Measurements from ENCODE around the gene MVD. TPM values are rescaled to one million over a fixed set of nuclear protein-coding genes. Genes with fewer than 3 reads are reported as not detected.

Gene MVD
- total RNA-seq, 1 donor from 2014 or later = 64.0 TPM

DNA sequence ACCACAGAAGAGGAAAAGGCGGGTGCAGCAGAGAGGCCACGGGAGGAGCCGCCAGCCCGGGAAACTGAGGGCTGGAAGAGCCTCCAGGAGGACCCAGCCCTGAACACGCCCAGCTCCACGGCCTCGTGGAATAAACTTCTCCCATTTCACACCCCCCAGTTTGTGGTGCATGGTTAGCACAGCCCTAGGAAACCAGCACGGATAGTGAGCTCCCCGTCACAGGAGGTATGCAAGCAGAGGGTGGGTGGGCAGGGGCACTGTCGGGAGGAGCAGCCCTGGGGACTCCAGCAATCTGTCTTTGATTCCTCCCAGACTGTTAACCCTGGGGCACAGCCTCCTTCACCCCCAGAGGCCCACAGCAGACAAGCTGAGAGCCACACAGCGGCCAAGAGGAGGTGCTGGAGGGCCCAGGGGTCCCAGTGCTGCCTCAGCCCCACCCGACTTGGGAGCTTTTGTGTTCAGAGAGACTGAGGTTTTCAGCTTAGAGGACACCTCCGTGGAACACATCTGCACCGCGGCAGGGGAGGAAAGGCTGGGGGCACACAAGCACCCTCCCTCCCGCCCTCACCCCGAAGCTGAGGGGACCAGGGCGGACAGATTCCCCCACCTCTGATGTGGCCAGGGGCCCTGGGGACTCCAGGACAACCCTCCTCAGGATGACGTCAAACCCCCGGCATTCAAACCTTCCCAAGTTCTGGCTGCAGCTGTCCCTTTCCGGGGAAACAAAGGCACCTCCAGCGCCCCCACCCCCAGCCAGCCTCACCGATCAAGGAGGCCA, 26.2 kb downstream of the MVD start:
- no peak for DNase-seq (ENCODE audit: low spot score in 2 of 2, unreplicated experiment in 2 of 2)
- Mint-ChIP-seq H3K36me3 (peaks cover 3% of the 10 kb centered on the region), H3K4me3 (no peak overlapping the region), H3K27me3 (ENCODE audit: low read depth) (peaks cover 54% of the 10 kb centered on the region), H3K4me1 (peaks cover 3% of the 10 kb centered on the region), H3K9me3 (no peaks in the 10 kb centered on the region), H3K27ac (no peak overlapping the region)
- TF ChIP-seq, protein P1, sequence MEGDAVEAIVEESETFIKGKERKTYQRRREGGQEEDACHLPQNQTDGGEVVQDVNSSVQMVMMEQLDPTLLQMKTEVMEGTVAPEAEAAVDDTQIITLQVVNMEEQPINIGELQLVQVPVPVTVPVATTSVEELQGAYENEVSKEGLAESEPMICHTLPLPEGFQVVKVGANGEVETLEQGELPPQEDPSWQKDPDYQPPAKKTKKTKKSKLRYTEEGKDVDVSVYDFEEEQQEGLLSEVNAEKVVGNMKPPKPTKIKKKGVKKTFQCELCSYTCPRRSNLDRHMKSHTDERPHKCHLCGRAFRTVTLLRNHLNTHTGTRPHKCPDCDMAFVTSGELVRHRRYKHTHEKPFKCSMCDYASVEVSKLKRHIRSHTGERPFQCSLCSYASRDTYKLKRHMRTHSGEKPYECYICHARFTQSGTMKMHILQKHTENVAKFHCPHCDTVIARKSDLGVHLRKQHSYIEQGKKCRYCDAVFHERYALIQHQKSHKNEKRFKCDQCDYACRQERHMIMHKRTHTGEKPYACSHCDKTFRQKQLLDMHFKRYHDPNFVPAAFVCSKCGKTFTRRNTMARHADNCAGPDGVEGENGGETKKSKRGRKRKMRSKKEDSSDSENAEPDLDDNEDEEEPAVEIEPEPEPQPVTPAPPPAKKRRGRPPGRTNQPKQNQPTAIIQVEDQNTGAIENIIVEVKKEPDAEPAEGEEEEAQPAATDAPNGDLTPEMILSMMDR (IDR thresholded peaks at IDR 0.05; ENCODE audit: unreplicated experiment) = no peak

DNA sequence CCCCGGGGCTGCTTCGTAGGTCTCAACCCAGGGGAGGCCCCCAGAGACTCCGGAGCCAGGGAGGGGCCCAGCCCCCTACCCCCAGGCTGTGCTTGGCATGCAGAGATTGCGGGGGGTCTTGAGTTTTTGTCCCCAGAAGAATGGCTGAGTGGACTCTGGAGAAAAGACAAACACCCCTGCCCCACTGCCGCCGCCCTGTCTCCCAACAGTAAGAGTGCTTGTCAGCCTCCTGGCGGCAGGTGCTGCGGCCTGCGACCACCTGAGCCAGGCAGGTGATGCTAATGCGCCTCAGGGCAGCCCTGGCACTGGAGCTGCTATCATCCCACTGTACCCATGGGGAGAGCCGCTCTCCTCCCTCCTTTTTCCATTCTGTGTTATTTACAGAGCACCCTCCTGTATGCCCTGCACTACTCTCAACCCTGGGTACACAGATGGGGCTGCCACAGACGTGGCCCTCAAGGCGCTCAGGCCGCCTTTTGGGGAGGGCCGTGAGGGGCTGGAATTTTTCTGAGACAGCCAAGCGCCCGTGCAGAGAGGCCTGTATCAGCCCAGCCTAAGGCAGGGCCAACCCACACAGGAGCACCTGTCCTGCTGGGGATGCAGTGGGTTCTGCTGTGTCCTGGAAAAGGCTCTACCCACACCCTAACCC, 27.1 kb downstream of the MVD start:
- no peaks in the 10 kb centered on the region for H3K9me3 Mint-ChIP-seq
- peak overlapping the region; percentile 34 for H3K4me3 Mint-ChIP-seq
- DNase-seq (ENCODE audit: low spot score in 2 of 2, unreplicated experiment in 2 of 2) = no peak
- H3K27ac Mint-ChIP-seq = no peak overlapping the region
- peaks cover 54% of the 10 kb centered on the region for H3K27me3 Mint-ChIP-seq (ENCODE audit: low read depth)
- H3K4me1 Mint-ChIP-seq = peaks cover 3% of the 10 kb centered on the region
- H3K36me3 Mint-ChIP-seq = peaks cover 3% of the 10 kb centered on the region
- TF ChIP-seq, protein P1 (IDR thresholded peaks at IDR 0.05; ENCODE audit: unreplicated experiment) = no peak

DNA sequence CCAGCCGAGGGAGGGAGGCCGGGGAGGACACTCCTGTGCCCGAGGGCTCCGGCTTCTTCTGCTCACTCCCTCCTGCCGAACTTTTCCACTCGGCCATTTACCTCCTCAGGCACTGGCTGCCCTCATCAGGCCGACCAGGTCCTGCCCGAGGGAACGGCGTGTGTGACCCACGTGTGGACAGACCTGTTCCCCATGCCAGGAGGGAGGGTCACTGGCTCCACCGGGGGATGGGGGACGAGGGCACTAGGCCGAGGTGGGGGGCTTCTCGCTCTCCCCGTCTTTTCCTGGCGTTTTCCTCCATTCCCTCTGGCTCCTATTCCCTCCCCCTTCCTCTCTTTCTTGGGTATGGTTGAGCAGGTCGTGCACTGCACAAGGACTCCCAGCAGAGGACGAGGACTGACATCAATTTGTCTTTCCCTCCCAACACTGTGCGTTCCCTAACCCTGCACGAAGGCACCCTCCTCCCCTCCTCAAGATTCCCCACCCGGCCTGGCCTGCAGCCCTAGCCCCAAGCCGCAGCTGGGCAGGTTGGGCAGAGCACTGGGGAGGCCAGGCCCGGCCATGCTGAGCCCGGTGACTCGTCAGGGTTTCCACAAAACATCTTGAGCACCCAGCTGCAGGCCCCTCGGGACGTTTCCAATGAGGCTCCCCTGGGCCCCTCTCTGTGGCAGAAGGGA, 27.8 kb downstream of the MVD start:
- peaks cover 3% of the 10 kb centered on the region for H3K36me3 Mint-ChIP-seq
- H3K27ac Mint-ChIP-seq = no peak overlapping the region
- H3K27me3 Mint-ChIP-seq (ENCODE audit: low read depth) = peaks cover 48% of the 10 kb centered on the region
- H3K4me3 Mint-ChIP-seq = peak overlapping the region; percentile 50
- DNase-seq (ENCODE audit: low spot score in 2 of 2, unreplicated experiment in 2 of 2) = no peak
- peaks cover 3% of the 10 kb centered on the region for H3K4me1 Mint-ChIP-seq
- no peaks in the 10 kb centered on the region for H3K9me3 Mint-ChIP-seq
- TF ChIP-seq, protein P1 (IDR thresholded peaks at IDR 0.05; ENCODE audit: unreplicated experiment) = no peak

DNA sequence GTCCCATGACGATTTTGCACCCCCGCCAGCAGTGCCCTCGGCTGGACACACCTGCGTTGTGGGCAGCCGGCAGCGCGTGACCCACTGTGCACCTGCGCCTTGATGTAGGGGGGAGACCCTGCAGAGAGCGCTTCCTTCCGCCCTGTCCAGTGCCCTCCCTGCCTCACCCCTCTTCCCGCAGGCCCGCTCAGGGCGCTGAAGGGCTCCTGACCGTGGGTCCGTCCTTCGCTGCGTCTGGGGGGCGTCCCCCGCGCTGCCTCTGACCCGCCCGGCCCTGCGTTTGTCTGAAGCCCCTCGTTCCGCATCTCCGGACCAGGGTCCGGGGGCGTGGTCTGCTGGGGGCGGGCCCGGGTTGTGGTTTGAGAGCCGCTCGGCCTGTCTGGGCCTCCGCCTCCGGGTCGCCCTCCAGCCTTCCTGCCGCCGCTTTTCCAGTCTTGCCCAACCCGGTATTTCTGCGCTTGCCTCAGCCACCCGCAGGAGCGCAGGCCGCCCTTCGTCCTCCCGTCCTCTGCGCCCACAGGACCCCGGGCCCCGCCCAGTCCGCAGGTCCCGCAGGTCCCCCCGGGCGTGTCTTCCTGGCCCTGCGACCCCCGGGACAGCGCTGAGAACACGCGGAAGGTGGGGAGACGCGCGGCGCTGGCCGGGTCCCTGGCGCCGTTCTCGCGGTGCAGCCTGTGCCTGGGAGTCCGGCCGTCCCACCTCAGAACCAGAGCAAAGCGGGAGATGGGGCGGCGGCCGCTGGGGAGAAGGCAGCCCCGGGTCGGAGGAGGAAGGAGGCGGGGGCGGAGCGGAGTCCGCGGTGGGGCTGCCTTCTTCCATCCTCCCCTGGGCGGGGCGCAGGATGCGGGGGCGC, 28.5 kb downstream of the MVD start:
- Mint-ChIP-seq H3K36me3 (peaks cover 5% of the 10 kb centered on the region), H3K9me3 (no peaks in the 10 kb centered on the region), H3K4me1 (peaks cover 3% of the 10 kb centered on the region), H3K4me3 (peak overlapping the region; percentile 60), H3K27me3 (ENCODE audit: low read depth) (peaks cover 43% of the 10 kb centered on the region), H3K27ac (no peak overlapping the region)
- TF ChIP-seq, protein P1 (IDR thresholded peaks at IDR 0.05; ENCODE audit: unreplicated experiment) = no peak
- peak in 1 of 2 experiments; percentile 60 for DNase-seq (ENCODE audit: low spot score in 2 of 2, unreplicated experiment in 2 of 2)

DNA sequence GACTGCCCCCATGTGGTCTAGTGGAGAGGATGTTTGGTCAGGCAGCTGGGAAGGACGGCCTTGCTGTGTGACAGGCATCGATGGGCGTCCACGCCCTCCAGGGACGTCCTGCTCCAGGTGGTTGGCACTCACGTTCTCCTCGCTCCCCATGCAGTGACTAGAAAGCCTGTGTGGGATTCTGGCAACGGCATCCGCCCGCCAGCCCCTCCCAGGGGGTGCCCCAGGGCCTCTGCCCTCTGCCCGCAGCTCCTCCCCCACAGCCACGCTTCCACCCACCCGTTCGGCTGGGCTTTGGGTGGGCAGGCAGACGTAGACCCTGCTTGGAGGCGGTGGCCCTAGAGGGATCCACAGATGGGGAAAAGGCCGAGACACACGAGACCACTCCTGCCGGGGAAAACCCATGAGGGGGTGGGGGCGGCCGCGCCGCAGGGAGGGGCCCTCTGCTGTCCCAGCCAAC, 29.2 kb downstream of the MVD start:
- Mint-ChIP-seq H3K36me3 (peaks cover 5% of the 10 kb centered on the region), H3K9me3 (no peaks in the 10 kb centered on the region), H3K27ac (no peak overlapping the region), H3K4me3 (peak overlapping the region; percentile 26), H3K4me1 (peaks cover 3% of the 10 kb centered on the region), H3K27me3 (ENCODE audit: low read depth) (peaks cover 37% of the 10 kb centered on the region)
- DNase-seq (ENCODE audit: low spot score in 2 of 2, unreplicated experiment in 2 of 2) = no peak
- TF ChIP-seq, protein P1 (IDR thresholded peaks at IDR 0.05; ENCODE audit: unreplicated experiment) = no peak

Data from mesothelial cell of epicardium (in vitro differentiated cells).